Measurements from ENCODE around the gene CELF2. TPM values are rescaled to one million over a fixed set of nuclear protein-coding genes. Genes with fewer than 3 reads are reported as not detected.

The CELF2 gene
- polyA plus RNA-seq, 1 donor from 2014 or later, result 55.5 TPM

- Histone ChIP-seq H3K27ac (ENCODE audit: low read length) (no peak overlapping the region), H2AFZ (ENCODE audit: low read depth, low read length) (no peak overlapping the region), H3K9ac (ENCODE audit: low read length) (no peak overlapping the region), H4K20me1 (ENCODE audit: insufficient read depth) (no peaks in the 10 kb centered on the region), H3F3A (ENCODE audit: insufficient read depth, low read length, poor library complexity, severe bottlenecking) (no peaks in the 10 kb centered on the region), H3K79me2 (replicated peaks; ENCODE audit: insufficient read depth, low read length) (peaks cover 9% of the 10 kb centered on the region), H3K36me3 (ENCODE audit: insufficient read depth, low read length) (no peaks in the 10 kb centered on the region), H3K27me3 (ENCODE audit: insufficient read depth, low read depth, low read length) (no peaks in the 10 kb centered on the region), H3K9me2 (ENCODE audit: insufficient read depth, low read length) (no peaks in the 10 kb centered on the region), H3K4me3 (ENCODE audit: low read length) (no peak overlapping the region), H3K4me2 (ENCODE audit: low read length) (no peak overlapping the region), H3K9me3 (ENCODE audit: low read length) (peaks cover 4% of the 10 kb centered on the region)
- TF ChIP-seq EZH2 (IDR thresholded peaks at IDR 0.05; ENCODE audit: borderline replicate concordance, insufficient read depth, low read length, poor library complexity, severe bottlenecking) (no peak), CTCF (IDR thresholded peaks at IDR 0.05; ENCODE audit: poor library complexity, severe bottlenecking) (no peak), REST (IDR thresholded peaks at IDR 0.05; ENCODE audit: borderline replicate concordance) (no peak), POLR2AphosphoS5 (IDR thresholded peaks at IDR 0.05) (no peak), SMC3 (conservative IDR thresholded peaks at IDR 0.05; ENCODE audit: poor library complexity) (no peak), EP300 (conservative IDR thresholded peaks at IDR 0.05; ENCODE audit: poor library complexity, severe bottlenecking) (no peak), MXI1 (conservative IDR thresholded peaks at IDR 0.05; ENCODE audit: poor library complexity, severe bottlenecking) (no peak), TAF1 (IDR thresholded peaks at IDR 0.05; ENCODE audit: low read depth) (no peak), RAD21 (conservative IDR thresholded peaks at IDR 0.05) (no peak)
These were observed 40.3 kb downstream of the CELF2 start for GRCh38 chr10:11057994-11058393.

- Histone ChIP-seq H3F3A (ENCODE audit: insufficient read depth, low read length, poor library complexity, severe bottlenecking) (no peaks in the 10 kb centered on the region), H3K79me2 (replicated peaks; ENCODE audit: insufficient read depth, low read length) (peaks cover 4% of the 10 kb centered on the region), H3K9me3 (ENCODE audit: low read length) (peaks cover 4% of the 10 kb centered on the region), H3K4me3 (ENCODE audit: low read length) (no peak overlapping the region), H3K4me2 (ENCODE audit: low read length) (no peak overlapping the region), H3K36me3 (ENCODE audit: insufficient read depth, low read length) (no peaks in the 10 kb centered on the region), H3K27me3 (ENCODE audit: insufficient read depth, low read depth, low read length) (no peaks in the 10 kb centered on the region), H3K9ac (ENCODE audit: low read length) (no peak overlapping the region), H3K9me2 (ENCODE audit: insufficient read depth, low read length) (no peaks in the 10 kb centered on the region), H2AFZ (ENCODE audit: low read depth, low read length) (no peak overlapping the region), H4K20me1 (ENCODE audit: insufficient read depth) (no peaks in the 10 kb centered on the region), H3K27ac (ENCODE audit: low read length) (no peak overlapping the region)
- TF ChIP-seq SMC3 (conservative IDR thresholded peaks at IDR 0.05; ENCODE audit: poor library complexity), result no peak
- no peak for TF ChIP-seq REST (IDR thresholded peaks at IDR 0.05; ENCODE audit: borderline replicate concordance)
- TF ChIP-seq POLR2AphosphoS5 (IDR thresholded peaks at IDR 0.05), result no peak
- TF ChIP-seq MXI1 (conservative IDR thresholded peaks at IDR 0.05; ENCODE audit: poor library complexity, severe bottlenecking), result no peak
- TF ChIP-seq RAD21 (conservative IDR thresholded peaks at IDR 0.05), result no peak
- TF ChIP-seq CTCF (IDR thresholded peaks at IDR 0.05; ENCODE audit: poor library complexity, severe bottlenecking), result no peak
- no peak for TF ChIP-seq EZH2 (IDR thresholded peaks at IDR 0.05; ENCODE audit: borderline replicate concordance, insufficient read depth, low read length, poor library complexity, severe bottlenecking)
- no peak for TF ChIP-seq EP300 (conservative IDR thresholded peaks at IDR 0.05; ENCODE audit: poor library complexity, severe bottlenecking)
- TF ChIP-seq TAF1 (IDR thresholded peaks at IDR 0.05; ENCODE audit: low read depth), result no peak
These were observed 41.3 kb downstream of the CELF2 start for GRCh38 chr10:11058965-11059364.
